CD4-positive, alpha-beta T cell treated with Interleukin-6 at 100 ng/mL for 8 hours (primary cell): Measurements from ENCODE around the gene CYBA.

Experiments used
- DNase-seq: peaks from one replicate; pipeline ENCODE4 v3.0.0-alpha.2; 2020; ENCODE audit warnings: mixed read lengths, low spot score

The CYBA gene

GRCh38 chr16:88631384-88631783 is 19.5 kb downstream of the CYBA start:
- DNase-seq = no peak

- no peak for DNase-seq
Observed at GRCh38 chr16:88630941-88631340, 19.9 kb downstream of the CYBA start.

- no peak for DNase-seq
Observed at GRCh38 chr16:88630433-88630832, 20.4 kb downstream of the CYBA start.

- DNase-seq = no peak
Observed at GRCh38 chr16:88629835-88630234, 21.0 kb downstream of the CYBA start.

- no peak for DNase-seq
Observed at GRCh38 chr16:88628512-88628974, 22.3 kb downstream of the CYBA start.

- no peak for DNase-seq
Observed at GRCh38 chr16:88627531-88628411, 23.1 kb downstream of the CYBA start.

- no peak for DNase-seq
Observed at GRCh38 chr16:88626646-88627045, 24.2 kb downstream of the CYBA start.

- DNase-seq = no peak
Observed at GRCh38 chr16:88624977-88625576, 25.8 kb downstream of the CYBA start.

- DNase-seq = no peak
Observed at GRCh38 chr16:88624481-88624880, 26.4 kb downstream of the CYBA start.

GRCh38 chr16:88623858-88624257 is 27.0 kb downstream of the CYBA start:
- DNase-seq = no peak

GRCh38 chr16:88622866-88623265 is 28.0 kb downstream of the CYBA start:
- no peak for DNase-seq

GRCh38 chr16:88622125-88622524 is 28.7 kb downstream of the CYBA start:
- no peak for DNase-seq

GRCh38 chr16:88619859-88620815 is 30.7 kb downstream of the CYBA start:
- DNase-seq = peak; percentile 75

GRCh38 chr16:88618956-88619667 is 31.7 kb downstream of the CYBA start:
- DNase-seq = no peak

- DNase-seq = no peak
Observed at GRCh38 chr16:88618182-88618955, 32.5 kb downstream of the CYBA start.

GRCh38 chr16:88617268-88618031 is 33.4 kb downstream of the CYBA start:
- DNase-seq = no peak

- DNase-seq = no peak
Observed at GRCh38 chr16:88616736-88617135, 34.1 kb downstream of the CYBA start.

- no peak for DNase-seq
Observed at GRCh38 chr16:88616320-88616719, 34.5 kb downstream of the CYBA start.

- no peak for DNase-seq
Observed at GRCh38 chr16:88614818-88615580, 35.9 kb downstream of the CYBA start.
